Retinal pigment epithelial cell (primary cell): ENCODE measurements around the gene RFX7.

Experiments used
- DNase-seq: peaks from one replicate; pipeline ENCODE4 v3.0.0-alpha.2; 2010; ENCODE audit warnings: low read depth
- H3K4me3 ChIP-seq: 2 replicates; pipeline ENCODE4 v1.5.1; 2011; ENCODE audit warnings: mild to moderate bottlenecking, low read length, control low read depth, moderate library complexity
- CTCF ChIP-seq: conservative IDR thresholded peaks from 2 replicates; pipeline ENCODE4 v1.5.1; 2011; ENCODE audit warnings: low read depth, low read length, control low read depth, inconsistent platforms

The RFX7 gene

GRCh38 chr15:56243163-56244037 is at the start of gene RFX7:
Gene RFX7 (minus strand): TSS chr15:56243879. CDS start chr15:56243285, 594 bp downstream.
- DNase-seq: no peak
- H3K4me3 ChIP-seq: peak within 1 kb of the TSS; percentile 73
- TF ChIP-seq CTCF: no peak

GRCh38 chr15:56292546-56293316 is 49.1 kb upstream of the RFX7 start:
- H3K4me3 ChIP-seq: no peak overlapping the region
- no peak for DNase-seq
- no peak for TF ChIP-seq CTCF

GRCh38 chr15:56291741-56292140 is 48.1 kb upstream of the RFX7 start:
- DNase-seq: no peak
- H3K4me3 ChIP-seq: no peak overlapping the region
- TF ChIP-seq CTCF: no peak

GRCh38 chr15:56286213-56286612 is 42.5 kb upstream of the RFX7 start:
- no peak for DNase-seq
- H3K4me3 ChIP-seq: no peak overlapping the region
- peak; percentile 22 for TF ChIP-seq CTCF

GRCh38 chr15:56281145-56281544 is 37.5 kb upstream of the RFX7 start:
- H3K4me3 ChIP-seq: no peak overlapping the region
- DNase-seq: no peak
- no peak for TF ChIP-seq CTCF

GRCh38 chr15:56273724-56274123 is 30.0 kb upstream of the RFX7 start:
- DNase-seq: no peak
- TF ChIP-seq CTCF: no peak
- H3K4me3 ChIP-seq: no peak overlapping the region
